PC-9 (cell line): ENCODE measurements around the gene DNAJB8. TPM values are rescaled to one million over a fixed set of nuclear protein-coding genes. Genes with fewer than 3 reads are reported as not detected.

ENCODE experiments used
- Bru-seq: library from RNA; stranded (reverse); fragments of 400-500 nt; gene quantifications from one replicate; lab custom pipeline; 2021; lab: Mats Ljungman, UMichigan
- BruChase-seq, 2 experiments: library from RNA; stranded (reverse); fragments of 400-500 nt; gene quantifications; one replicate each; lab custom pipeline; 2021; lab: Mats Ljungman, UMichigan
- BruUV-seq: library from RNA; stranded (reverse); fragments of 400-500 nt; replicated peaks from 2 replicates; lab custom pipeline; 2021; lab: Mats Ljungman, UMichigan
- CTCF ChIA-PET: fragments of 300-600 bp; sonication (Branson Sonifier 250); formaldehyde crosslinking; loops from one replicate; lab custom pipeline; 2022; ENCODE audit warnings: antibody characterized with exemption; lab: Charles Lee
- POLR2A ChIA-PET: fragments of 300-600 bp; sonication (Branson Sonifier 250); formaldehyde crosslinking; loops from one replicate; lab custom pipeline; 2022; ENCODE audit warnings: antibody characterized with exemption; ENCODE audit not compliant: unreplicated experiment; lab: Charles Lee
- DNase-seq, 2 experiments: peaks; one replicate each; pipeline versions ENCODE4 v3.0.0 to v3.0.0-alpha.2; 2015 to 2022; ENCODE audit warnings: mixed read lengths in 1 of 2
- H2AFZ ChIP-seq: fragments of 200-600 bp; sonication (generic); 2 replicates; pipeline ENCODE4 v1.8.1; 2017; ENCODE audit warnings: antibody characterized with exemption
- H3F3A ChIP-seq: fragments of 200-600 bp; sonication (generic); 2 replicates; pipeline ENCODE4 v1.8.1; 2017; ENCODE audit warnings: antibody characterized with exemption, mild to moderate bottlenecking, low read depth; ENCODE audit not compliant: insufficient read depth
- H3K27ac ChIP-seq: fragments of 200-600 bp; sonication (generic); 2 replicates; pipeline ENCODE4 v1.6.1; 2016; ENCODE audit warnings: mixed run types
- H3K27me3 ChIP-seq: fragments of 200-600 bp; sonication (generic); 2 replicates; pipeline ENCODE4 v1.6.1; 2016; ENCODE audit warnings: low read depth, mixed run types; ENCODE audit not compliant: insufficient read depth
- H3K36me3 ChIP-seq: fragments of 200-600 bp; sonication (generic); 2 replicates; pipeline ENCODE4 v1.6.1; 2016; ENCODE audit warnings: low read depth, mixed run types
- H3K4me1 ChIP-seq: fragments of 200-600 bp; sonication (generic); replicated peaks from 2 replicates; pipeline ENCODE4 v1.6.1; 2016; ENCODE audit warnings: mixed run types; ENCODE audit not compliant: insufficient read depth
- H3K4me2 ChIP-seq: fragments of 200-600 bp; sonication (generic); 2 replicates; pipeline ENCODE4 v1.6.1; 2017; ENCODE audit warnings: mixed run types
- H3K4me3 ChIP-seq: fragments of 200-600 bp; sonication (generic); 2 replicates; pipeline ENCODE4 v1.6.1; 2016; ENCODE audit warnings: mixed run types
- H3K79me2 ChIP-seq: fragments of 200-600 bp; sonication (generic); 2 replicates; pipeline ENCODE4 v1.6.1; 2017; ENCODE audit warnings: low read depth, mixed run types
- H3K9me2 ChIP-seq: fragments of 200-600 bp; sonication (generic); 2 replicates; pipeline ENCODE4 v1.8.1; 2017; ENCODE audit warnings: mild to moderate bottlenecking; ENCODE audit not compliant: insufficient read depth
- H3K9me3 ChIP-seq: fragments of 200-600 bp; sonication (generic); 2 replicates; pipeline ENCODE4 v1.8.1; 2016; ENCODE audit warnings: low read depth; ENCODE audit not compliant: insufficient read depth
- H4K20me1 ChIP-seq: fragments of 200-600 bp; sonication (generic); 2 replicates; pipeline ENCODE4 v1.8.1; 2017; ENCODE audit not compliant: insufficient read depth
- CTCF ChIP-seq: fragments of 200-600 bp; sonication (generic); conservative IDR thresholded peaks from 2 replicates; pipeline ENCODE4 v1.6.1; 2017; ENCODE audit warnings: mixed run types, antibody characterized with exemption, mild to moderate bottlenecking, moderate library complexity
- EZH2 ChIP-seq: fragments of 200-600 bp; sonication (generic); IDR thresholded peaks from 2 replicates; pipeline ENCODE4 v1.8.0; 2017; ENCODE audit warnings: antibody characterized with exemption, low read depth
- intact Hi-C: fragments of 100-400 bp; cut with micrococcal nuclease; formaldehyde crosslinking; loops from one replicate; pipeline ENCODE4 v1.10.0; 2022; ENCODE audit not compliant: unreplicated experiment
- long read RNA-seq: library from polyadenylated mRNA; stranded (forward); transcript quantifications from one replicate; pipeline ENCODE4 v2.0.0, GENCODE V29; 2022
- total RNA-seq: library from RNA; stranded (reverse); gene quantifications from 2 replicates; pipeline ENCODE4 v1.2.3, GENCODE V29; 2021

The DNAJB8 gene
- total RNA-seq = not detected in 2 replicates
- not detected for Bru-seq, nascent RNA
- BruChase-seq, experiment 1, labeled RNA remaining after a 2-hour chase = not detected
- not detected for BruChase-seq, experiment 2, labeled RNA remaining after a 6-hour chase
- long read RNA-seq = 0 reads

DNA sequence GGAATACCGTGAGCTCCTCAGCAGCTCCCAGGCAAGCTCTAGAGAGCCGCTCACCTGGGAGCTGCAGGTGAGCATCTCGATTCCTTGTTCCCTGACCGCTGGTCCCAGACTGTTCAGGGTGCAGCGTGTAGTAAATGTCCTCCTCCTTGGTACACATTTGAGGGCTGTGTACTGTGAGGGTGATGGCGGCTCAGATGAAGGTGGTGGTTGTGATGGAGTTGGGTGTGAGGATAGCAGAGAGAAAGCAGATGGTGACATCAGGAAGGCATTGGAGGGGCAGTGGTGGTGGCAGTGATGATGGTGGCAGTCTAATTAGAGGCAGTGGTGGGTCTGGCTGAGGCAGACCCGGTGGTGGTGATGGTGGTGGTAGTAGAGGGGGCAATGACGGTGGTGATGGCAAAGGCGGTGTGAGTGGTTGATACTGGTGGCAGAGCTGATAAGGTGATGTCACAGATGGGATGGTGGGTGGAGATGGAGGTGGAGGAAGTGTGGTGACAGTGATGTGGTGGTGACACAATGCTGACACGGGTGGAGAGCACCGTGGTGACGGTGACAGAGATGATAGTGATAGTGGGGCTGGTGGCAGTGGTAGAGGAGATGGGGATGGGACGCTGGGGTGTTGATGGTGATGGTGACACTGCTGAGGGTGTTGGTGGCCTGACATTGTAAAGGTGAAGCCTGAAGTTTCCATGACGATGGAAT lies at the start of gene DNAJB8:
Gene DNAJB8, minus strand, starts transcription at position 51 of the 702 bp plus-strand sequence. CDS start 3,645 bp downstream, outside the sequence.
- peaks cover 26% of the 10 kb centered on the region for H3K27me3 ChIP-seq
- no peaks in the 10 kb centered on the region for H3K4me1 ChIP-seq
- ChIA-PET CTCF (no interaction called here), POLR2A (no interaction called here)
- no peak within 1 kb of the TSS for H3K4me3 ChIP-seq
- no TSS peak for BruUV-seq
- H3K36me3 ChIP-seq = no peaks in the 10 kb centered on the region
- H3K27ac ChIP-seq = no peak within 1 kb of the TSS
- H3K9me3 ChIP-seq = no peaks in the 10 kb centered on the region
- DNase-seq = no peak
- H3K79me2 ChIP-seq = no peaks in the 10 kb centered on the region
- no peak within 1 kb of the TSS for H3K4me2 ChIP-seq
- intact Hi-C loops = no loop called here
- no peaks in the 10 kb centered on the region for H4K20me1 ChIP-seq
- no peaks in the 10 kb centered on the region for H3K9me2 ChIP-seq
- H2AFZ ChIP-seq = no peak within 1 kb of the TSS
- no peak for TF ChIP-seq CTCF
- no peaks in the 10 kb centered on the region for H3F3A ChIP-seq

DNA sequence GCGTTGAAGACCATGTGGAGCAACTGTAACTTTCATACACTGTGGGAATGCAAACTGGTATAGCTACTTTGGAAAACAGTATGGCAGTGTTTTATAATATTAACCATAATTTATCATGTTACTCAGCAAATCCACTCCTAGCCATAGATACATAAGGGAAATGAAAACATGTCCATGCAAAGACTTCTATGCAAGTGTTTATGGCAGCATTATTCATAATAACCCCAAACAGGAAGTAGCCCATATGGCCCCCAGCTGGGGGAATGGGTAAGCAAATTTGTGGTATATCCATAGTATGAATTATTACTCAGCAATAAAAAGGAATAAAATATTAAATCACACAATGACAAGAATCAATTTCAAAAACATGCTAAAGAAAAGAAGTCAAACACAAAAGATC lies 49.3 kb upstream of the DNAJB8 start:
- Histone ChIP-seq H3K9me3 (no peaks in the 10 kb centered on the region), H3K27ac (no peak overlapping the region), H2AFZ (no peak overlapping the region), H3K4me1 (no peaks in the 10 kb centered on the region), H3F3A (no peaks in the 10 kb centered on the region), H3K4me3 (no peak overlapping the region), H4K20me1 (no peaks in the 10 kb centered on the region), H3K9me2 (no peaks in the 10 kb centered on the region; the same call in 1 of the 2 replicates), H3K27me3 (peaks cover 14% of the 10 kb centered on the region; the same call in 1 of the 2 replicates), H3K36me3 (no peaks in the 10 kb centered on the region), H3K4me2 (no peak overlapping the region), H3K79me2 (no peaks in the 10 kb centered on the region)
- intact Hi-C loops = no loop called here
- ChIA-PET CTCF (interaction anchor here (0.9 kb wide), 1 partner anchor 290 kb away, joined by 5 read pairs; no protein-coding TSS in a partner anchor), POLR2A (no interaction called here)
- no TSS peak for BruUV-seq
- no peak for DNase-seq
- no peak for TF ChIP-seq EZH2
- TF ChIP-seq CTCF = no peak

DNA sequence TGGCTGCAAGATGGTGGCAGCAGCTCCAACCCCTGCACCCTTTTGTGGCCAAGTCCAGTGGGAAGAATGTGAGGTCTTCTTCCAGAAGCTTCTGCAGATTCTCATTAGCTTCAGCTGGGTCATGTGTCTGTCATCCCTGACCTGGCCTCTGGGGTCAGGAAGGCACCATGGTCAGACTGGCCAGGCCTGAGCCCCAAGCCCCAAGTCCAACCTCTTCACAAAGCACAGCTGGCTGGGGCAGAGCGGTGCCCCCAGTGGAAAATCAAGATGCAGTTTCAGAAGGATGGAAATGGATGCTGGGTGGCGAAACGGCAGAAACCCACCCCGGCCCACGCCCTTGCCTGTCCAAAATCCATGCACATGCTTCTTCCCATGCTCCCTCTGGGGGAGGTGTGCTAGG lies 42.2 kb upstream of the DNAJB8 start:
- Histone ChIP-seq H2AFZ (no peak overlapping the region), H3K9me3 (0 out of 2 replicates have a peak, but pooled peaks cover 3% of the 10 kb centered on the region), H3K4me3 (no peak overlapping the region), H3K27me3 (no peaks in the 10 kb centered on the region), H3K36me3 (no peaks in the 10 kb centered on the region), H3K4me1 (peaks cover 19% of the 10 kb centered on the region), H3K27ac (no peak overlapping the region), H3K79me2 (no peaks in the 10 kb centered on the region), H3F3A (peaks cover 7% of the 10 kb centered on the region; the same call in 1 of the 2 replicates), H3K9me2 (no peaks in the 10 kb centered on the region; the same call in 1 of the 2 replicates), H4K20me1 (no peaks in the 10 kb centered on the region), H3K4me2 (no peak overlapping the region)
- intact Hi-C loops = no loop called here
- BruUV-seq = no TSS peak
- CTCF ChIA-PET = interaction anchor here (0.6 kb wide), 1 partner anchor 20 kb away, joined by 4 read pairs; no protein-coding TSS in a partner anchor
- POLR2A ChIA-PET = no interaction called here
- DNase-seq = no peak
- TF ChIP-seq EZH2 (no peak), CTCF (no peak)
